Endothelial cell of umbilical vein (primary cell): Measurements from ENCODE around the gene CALY. TPM values are rescaled to one million over a fixed set of nuclear protein-coding genes. Genes with fewer than 3 reads are reported as not detected.

Source experiments
- BruUV-seq: library from RNA; stranded (reverse); fragments of 400-500 nt; replicated peaks from 2 replicates; lab custom pipeline; 2021; lab: Mats Ljungman, UMichigan
- CTCF ChIA-PET: fragments of 300-600, 350-600 bp; sonication (Branson Sonifier 250); formaldehyde crosslinking; loops from one replicate; lab custom pipeline; 2021; ENCODE audit warnings: antibody characterized with exemption, inconsistent platforms; lab: Charles Lee
- POLR2A ChIA-PET: fragments of 300-600, 350-600 bp; sonication (Branson Sonifier 250); formaldehyde crosslinking; loops from one replicate; lab custom pipeline; 2021; ENCODE audit warnings: antibody characterized with exemption, inconsistent platforms; lab: Charles Lee
- DNase-seq: peaks from one replicate; pipeline ENCODE4 v3.0.0-alpha.2; 2011; ENCODE audit warnings: low read depth, low spot score
- FAIRE-seq: peaks from 2 replicates; lab custom pipeline; 2011; peaks lifted over from hg19 to GRCh38; lab: Jason Lieb, UNC
- H2AFZ ChIP-seq: 2 replicates; pipeline ENCODE4 v1.6.0; 2012; ENCODE audit warnings: low read depth, low read length, control low read depth, inconsistent platforms
- H3K27ac ChIP-seq: 2 replicates; pipeline ENCODE4 v1.5.1; 2011; ENCODE audit warnings: low read depth, mild to moderate bottlenecking, control low read depth, low read length, moderate library complexity; ENCODE audit not compliant: insufficient read depth
- H3K27me3 ChIP-seq, 2 experiments: 2 replicates each; pipeline versions ENCODE4 v1.6.0 to v1.6.1; 2011; ENCODE audit warnings: low read length in 2 of 2, mixed read lengths in 1 of 2; ENCODE audit not compliant: control insufficient read depth in 2 of 2, insufficient read depth in 2 of 2
- H3K36me3 ChIP-seq, 2 experiments: 2 replicates in 1 of 2; 3 replicates in 1 of 2; pipeline ENCODE4 v1.5.1; 2011; ENCODE audit warnings: low read length in 2 of 2, mild to moderate bottlenecking in 1 of 2, moderate library complexity in 1 of 2; ENCODE audit not compliant: control insufficient read depth in 2 of 2, insufficient read depth in 2 of 2; ENCODE audit errors: extremely low read depth in 1 of 2
- H3K4me1 ChIP-seq: 3 replicates; pipeline ENCODE4 v1.5.1; 2011; ENCODE audit warnings: mild to moderate bottlenecking, low read length; ENCODE audit not compliant: control insufficient read depth, insufficient read depth; ENCODE audit errors: extremely low read depth
- H3K4me2 ChIP-seq: 2 replicates; pipeline ENCODE4 v1.6.1; 2011; ENCODE audit warnings: low read length, control low read depth, mixed read lengths; ENCODE audit not compliant: insufficient read depth
- H3K4me3 ChIP-seq, 3 experiments: fragments of 200-600 bp in 1 of 3; sonication (generic), shearing (Covaris generic) in 1 of 3; replicated peaks in 1 of 3; 2 replicates each; pipeline ENCODE4 v1.5.1; 2011 to 2016; ENCODE audit warnings: control low read depth in 3 of 3, low read length in 3 of 3, mild to moderate bottlenecking in 2 of 3, inconsistent platforms in 1 of 3, low read depth in 1 of 3, moderate library complexity in 1 of 3; ENCODE audit not compliant: insufficient read depth in 1 of 3
- H3K79me2 ChIP-seq: 2 replicates; pipeline ENCODE4 v1.6.0; 2012; ENCODE audit warnings: low read length, inconsistent platforms; ENCODE audit not compliant: control insufficient read depth, insufficient read depth
- H3K9ac ChIP-seq: replicated peaks from 2 replicates; pipeline ENCODE3; 2011; ENCODE audit warnings: low read length, control low read depth; ENCODE audit not compliant: insufficient read depth; ENCODE audit errors: extremely low read depth
- H3K9me1 ChIP-seq: replicated peaks from 3 replicates; pipeline ENCODE4 v1.6.0; 2011; ENCODE audit warnings: mild to moderate bottlenecking, low read length; ENCODE audit not compliant: control insufficient read depth, insufficient read depth; ENCODE audit errors: extremely low read depth
- H3K9me3 ChIP-seq: replicated peaks from 2 replicates; pipeline ENCODE4 v1.5.1; 2012; ENCODE audit warnings: low read length, inconsistent platforms; ENCODE audit not compliant: control insufficient read depth, insufficient read depth
- H4K20me1 ChIP-seq: replicated peaks from 2 replicates; pipeline ENCODE3; 2011; ENCODE audit warnings: mild to moderate bottlenecking, low read length; ENCODE audit not compliant: control insufficient read depth, insufficient read depth; ENCODE audit errors: extremely low read depth
- EZH2 ChIP-seq: IDR thresholded peaks from 2 replicates; pipeline ENCODE4 v1.6.1; 2012; ENCODE audit warnings: borderline replicate concordance, low read depth, mild to moderate bottlenecking, moderate library complexity, low read length, inconsistent platforms; ENCODE audit not compliant: severe bottlenecking
- FOS ChIP-seq: IDR thresholded peaks from 2 replicates; pipeline ENCODE4 v1.6.1; 2011; ENCODE audit warnings: mild to moderate bottlenecking, low read length, moderate library complexity, borderline replicate concordance; ENCODE audit not compliant: insufficient read depth
- GATA2 ChIP-seq: IDR thresholded peaks from 2 replicates; pipeline ENCODE4 v1.7.0; 2011; ENCODE audit warnings: low read depth, mild to moderate bottlenecking, moderate library complexity, mixed read lengths, low read length; ENCODE audit not compliant: insufficient read length, insufficient read depth
- JUN ChIP-seq: IDR thresholded peaks from 2 replicates; pipeline ENCODE4 v1.6.1; 2011; ENCODE audit warnings: borderline replicate concordance, low read depth; ENCODE audit not compliant: insufficient read length, insufficient read depth
- MYC ChIP-seq: IDR thresholded peaks from one replicate; pipeline ENCODE4 v1.6.1; 2011; ENCODE audit warnings: mild to moderate bottlenecking, low read depth, low read length
- POLR2A ChIP-seq: IDR thresholded peaks from 2 replicates; pipeline ENCODE4 v1.6.1; 2012; ENCODE audit warnings: low read depth, mild to moderate bottlenecking, control low read depth, low read length
- POLR2AphosphoS5 ChIP-seq: IDR thresholded peaks from 2 replicates; pipeline ENCODE4 v1.6.1; 2012; ENCODE audit warnings: low read depth, mild to moderate bottlenecking, control low read depth, low read length, moderate library complexity; ENCODE audit not compliant: insufficient read depth
- dilution Hi-C: fragments of 300-500 bp; cut with MboI; formaldehyde crosslinking; loops from one replicate; pipeline ENCODE4 v1.15.0; 2019; ENCODE audit warnings: low sequenced_read_pairs; ENCODE audit not compliant: extremely low pct_ligation_motif_present
- intact Hi-C: fragments of 100-400 bp; cut with micrococcal nuclease; formaldehyde crosslinking; loops from one replicate; pipeline ENCODE4 v1.10.0; 2022
- polyA plus RNA-seq, 4 experiments: library from polyadenylated mRNA; depleted of rRNA in 3 of 4; stranded (reverse) in 3 of 4; unstranded in 1 of 4; fragments of >200 nt; gene quantifications; 2 replicates each; pipeline versions ENCODE4 v1.2.1 to v1.2.3, GENCODE V29; 2011 to 2012; ENCODE audit warnings: missing spikeins in 1 of 4
- total RNA-seq: library from RNA; stranded (reverse); gene quantifications from 2 replicates; pipeline ENCODE4 v1.2.3, GENCODE V29; 2021
- TF ChIP-seq, protein P1 (sequence below), 2 donors: IDR thresholded peaks; 1 replicate in 1 of 2; 2 replicates in 1 of 2; pipeline ENCODE4 v1.5.1; 2011; ENCODE audit warnings: low read length in 2 of 2, mild to moderate bottlenecking in 2 of 2, moderate library complexity in 2 of 2, control low read depth in 1 of 2, inconsistent platforms in 1 of 2, low read depth in 1 of 2; ENCODE audit not compliant: insufficient read depth in 1 of 2; ENCODE audit errors: extremely low read depth in 1 of 2
- TF ChIP-seq, protein P2 (sequence below): IDR thresholded peaks from 2 replicates; pipeline ENCODE4 v1.6.1; 2011; ENCODE audit not compliant: insufficient read depth, insufficient read length

The CALY gene
- total and polyA plus RNA-seq, 2 donors (not counting 3 experiments of a cell fraction or from before 2014, with no cell fraction given), result not detected

DNA sequence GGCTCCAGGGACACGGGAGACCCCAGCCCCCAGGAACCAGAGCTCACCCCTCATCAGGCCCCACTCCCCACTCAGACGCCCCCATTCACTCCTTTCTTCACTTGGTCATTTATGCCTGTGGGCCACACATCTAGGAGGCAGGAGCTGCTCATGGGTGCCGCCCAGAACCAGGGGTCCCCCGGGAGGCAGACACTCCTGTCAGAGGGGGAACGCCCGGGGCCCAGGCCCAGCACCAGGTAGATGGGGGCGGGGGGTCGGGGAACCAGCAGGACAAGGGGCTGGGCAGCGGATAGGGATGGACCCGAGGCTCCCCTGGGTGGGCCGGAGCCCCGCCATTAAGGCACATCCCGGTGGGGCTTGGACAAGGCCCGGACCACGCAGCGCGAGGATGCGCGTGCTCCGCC is 11.8 kb downstream of the CALY start:
- no peaks in the 10 kb centered on the region for H4K20me1 ChIP-seq
- H3K4me2 ChIP-seq, result no peak overlapping the region
- H3K9ac ChIP-seq, result no peak overlapping the region
- no peaks in the 10 kb centered on the region for H3K9me3 ChIP-seq
- BruUV-seq, result no TSS peak
- ChIA-PET POLR2A (no interaction called here), CTCF (interaction anchor here (1.7 kb wide), 1 partner anchor 10 kb away, joined by 13 read pairs; no protein-coding TSS in a partner anchor)
- dilution Hi-C loops, result no loop called here
- peaks cover under 1% of the 10 kb centered on the region for H3K4me1 ChIP-seq
- no peak for FAIRE-seq
- intact Hi-C loops, result loop anchor here (1.0 to 5.0 kb wide), 3 partner anchors 16 to 383 kb away; partner anchors contain the start of gene CFAP46
- H3K79me2 ChIP-seq, result no peaks in the 10 kb centered on the region
- no peaks in the 10 kb centered on the region for H3K36me3 ChIP-seq
- DNase-seq, result no peak
- no peaks in the 10 kb centered on the region for H3K9me1 ChIP-seq
- H3K27ac ChIP-seq, result no peak overlapping the region
- H3K4me3 ChIP-seq, result no peak overlapping the region
- H3K27me3 ChIP-seq, result peaks cover 29 to 40% of the 10 kb centered on the region in 2 experiments
- no peak overlapping the region for H2AFZ ChIP-seq
- TF ChIP-seq POLR2AphosphoS5, result no peak
- no peak for TF ChIP-seq FOS
- TF ChIP-seq, protein P1, sequence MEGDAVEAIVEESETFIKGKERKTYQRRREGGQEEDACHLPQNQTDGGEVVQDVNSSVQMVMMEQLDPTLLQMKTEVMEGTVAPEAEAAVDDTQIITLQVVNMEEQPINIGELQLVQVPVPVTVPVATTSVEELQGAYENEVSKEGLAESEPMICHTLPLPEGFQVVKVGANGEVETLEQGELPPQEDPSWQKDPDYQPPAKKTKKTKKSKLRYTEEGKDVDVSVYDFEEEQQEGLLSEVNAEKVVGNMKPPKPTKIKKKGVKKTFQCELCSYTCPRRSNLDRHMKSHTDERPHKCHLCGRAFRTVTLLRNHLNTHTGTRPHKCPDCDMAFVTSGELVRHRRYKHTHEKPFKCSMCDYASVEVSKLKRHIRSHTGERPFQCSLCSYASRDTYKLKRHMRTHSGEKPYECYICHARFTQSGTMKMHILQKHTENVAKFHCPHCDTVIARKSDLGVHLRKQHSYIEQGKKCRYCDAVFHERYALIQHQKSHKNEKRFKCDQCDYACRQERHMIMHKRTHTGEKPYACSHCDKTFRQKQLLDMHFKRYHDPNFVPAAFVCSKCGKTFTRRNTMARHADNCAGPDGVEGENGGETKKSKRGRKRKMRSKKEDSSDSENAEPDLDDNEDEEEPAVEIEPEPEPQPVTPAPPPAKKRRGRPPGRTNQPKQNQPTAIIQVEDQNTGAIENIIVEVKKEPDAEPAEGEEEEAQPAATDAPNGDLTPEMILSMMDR (IDR thresholded peaks at IDR 0.05; ENCODE audit: extremely low read depth in 1 of 2, insufficient read depth in 1 of 2, low read depth in 1 of 2, low read length in 2 of 2), result no peak
- TF ChIP-seq POLR2A, result no peak

DNA sequence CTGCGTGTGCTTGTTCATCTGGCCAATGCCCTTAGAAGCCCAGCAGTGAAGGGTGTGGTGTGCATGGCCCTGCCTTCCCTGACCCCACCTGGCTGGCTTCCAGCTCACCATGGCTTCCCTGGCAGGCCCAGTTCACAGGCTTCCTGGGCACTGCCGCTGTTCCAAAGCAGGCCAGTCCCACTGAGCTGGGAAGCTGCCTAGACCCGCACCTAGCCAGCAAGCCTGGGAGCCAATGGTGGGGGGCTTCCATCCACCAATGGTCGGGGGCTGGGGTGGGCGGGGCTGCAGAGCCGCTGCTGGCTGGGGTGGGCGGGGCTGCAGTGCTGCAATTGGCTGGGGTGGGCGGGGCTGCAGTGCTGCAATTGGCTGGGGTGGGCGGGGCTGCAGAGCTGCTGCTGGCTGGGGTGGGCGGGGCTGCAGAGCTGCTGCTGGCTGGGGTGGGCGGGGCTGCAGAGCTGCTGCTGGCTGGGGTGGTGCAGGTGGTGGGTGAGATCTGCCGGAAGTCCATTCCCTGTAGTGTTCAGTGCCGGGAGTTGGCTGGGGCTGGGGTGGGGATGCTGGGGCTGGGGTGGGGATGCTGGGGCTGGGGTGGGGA is 12.4 kb downstream of the CALY start:
- ChIA-PET POLR2A (no interaction called here), CTCF (interaction anchor here (0.6 to 1.7 kb wide), 3 partner anchors 10 to 67 kb away, joined by 3 to 13 read pairs (median 4); no protein-coding TSS in a partner anchor)
- intact Hi-C loops (loop anchor here (1.0 kb wide), 1 partner anchor 15 kb away; no protein-coding TSS in a partner anchor), dilution Hi-C loops (no loop called here)
- H3K9me3 ChIP-seq, result no peaks in the 10 kb centered on the region
- H3K27me3 ChIP-seq, result peaks cover 32 to 35% of the 10 kb centered on the region in 2 experiments
- BruUV-seq, result no TSS peak
- DNase-seq (peak; percentile 22), FAIRE-seq (peak; percentile 71)
- H3K9me1 ChIP-seq, result no peaks in the 10 kb centered on the region
- H3K4me3 ChIP-seq, result no peak overlapping the region
- H3K36me3 ChIP-seq, result no peaks in the 10 kb centered on the region
- TF ChIP-seq MYC (no peak), GATA2 (no peak), EZH2 (no peak), POLR2AphosphoS5 (no peak), POLR2A (no peak), FOS (no peak), JUN (no peak)
- TF ChIP-seq, protein P2, sequence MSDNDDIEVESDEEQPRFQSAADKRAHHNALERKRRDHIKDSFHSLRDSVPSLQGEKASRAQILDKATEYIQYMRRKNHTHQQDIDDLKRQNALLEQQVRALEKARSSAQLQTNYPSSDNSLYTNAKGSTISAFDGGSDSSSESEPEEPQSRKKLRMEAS, result no peak
- TF ChIP-seq, protein P1 (IDR thresholded peaks at IDR 0.05; ENCODE audit: extremely low read depth in 1 of 2, insufficient read depth in 1 of 2, low read depth in 1 of 2, low read length in 2 of 2), result no peak
- no peaks in the 10 kb centered on the region for H3K79me2 ChIP-seq
- no peak overlapping the region for H3K27ac ChIP-seq
- H3K4me1 ChIP-seq, result no peaks in the 10 kb centered on the region
- H2AFZ ChIP-seq, result no peak overlapping the region
- H3K4me2 ChIP-seq, result no peak overlapping the region
- H3K9ac ChIP-seq, result no peak overlapping the region
- H4K20me1 ChIP-seq, result no peaks in the 10 kb centered on the region
